Keratinocyte (primary cell): ENCODE measurements around the gene ZFX. TPM values are rescaled to one million over a fixed set of nuclear protein-coding genes. Genes with fewer than 3 reads are reported as not detected.
A peak's percentile ranks its signal among the peaks of the same experiment; 100 is the strongest.

Source experiments
- DNase-seq: peaks from one replicate; pipeline ENCODE4 v3.0.0-alpha.2; 2011; ENCODE audit warnings: low read depth, missing footprints, low spot score
- FAIRE-seq: peaks from 2 replicates; lab custom pipeline; 2011; peaks lifted over from hg19 to GRCh38; lab: Jason Lieb, UNC
- H2AFZ ChIP-seq: 2 replicates; pipeline ENCODE4 v1.6.0; 2012; ENCODE audit warnings: low read length, control low read depth, inconsistent platforms; ENCODE audit not compliant: control insufficient read depth
- H3K27ac ChIP-seq: 2 replicates; pipeline ENCODE4 v1.5.1; 2011; ENCODE audit warnings: low read length; ENCODE audit not compliant: control insufficient read depth, insufficient read depth
- H3K27me3 ChIP-seq: 3 replicates; pipeline ENCODE4 v1.6.0; 2011; ENCODE audit warnings: low read length; ENCODE audit not compliant: control insufficient read depth, insufficient read depth; ENCODE audit errors: extremely low read depth
- H3K36me3 ChIP-seq, 2 experiments: 2 replicates in 1 of 2; 3 replicates in 1 of 2; pipeline ENCODE4 v1.5.1; 2011; ENCODE audit warnings: low read length in 2 of 2, mild to moderate bottlenecking in 1 of 2; ENCODE audit not compliant: control insufficient read depth in 2 of 2, insufficient read depth in 2 of 2; ENCODE audit errors: extremely low read depth in 1 of 2
- H3K4me1 ChIP-seq: 3 replicates; pipeline ENCODE4 v1.5.1; 2011; ENCODE audit warnings: low read length; ENCODE audit not compliant: control insufficient read depth, insufficient read depth; ENCODE audit errors: extremely low read depth
- H3K4me2 ChIP-seq: 3 replicates; pipeline ENCODE4 v1.6.0; 2011; ENCODE audit warnings: low read depth, low read length; ENCODE audit not compliant: control insufficient read depth, insufficient read depth; ENCODE audit errors: extremely low read depth
- H3K4me3 ChIP-seq, 3 experiments: fragments of 200-600 bp in 1 of 3; sonication (generic) in 1 of 3; 2 replicates in 2 of 3; 3 replicates in 1 of 3; pipeline ENCODE4 v1.5.1; 2011 to 2016; ENCODE audit warnings: low read length in 3 of 3, mild to moderate bottlenecking in 3 of 3, control low read depth in 2 of 3, inconsistent platforms in 1 of 3, low read depth in 1 of 3, mixed read lengths in 1 of 3, mixed run types in 1 of 3, moderate library complexity in 1 of 3; ENCODE audit not compliant: control insufficient read depth in 2 of 3, insufficient read depth in 2 of 3; ENCODE audit errors: extremely low read depth in 1 of 3
- H3K79me2 ChIP-seq: 2 replicates; pipeline ENCODE4 v1.6.0; 2012; ENCODE audit warnings: low read length; ENCODE audit not compliant: control insufficient read depth, insufficient read depth
- H3K9ac ChIP-seq: 3 replicates; pipeline ENCODE4 v1.6.0; 2011; ENCODE audit warnings: low read length; ENCODE audit not compliant: control insufficient read depth, insufficient read depth; ENCODE audit errors: extremely low read depth
- H3K9me1 ChIP-seq: 3 replicates; pipeline ENCODE4 v1.6.0; 2011; ENCODE audit warnings: low read length; ENCODE audit not compliant: control insufficient read depth, insufficient read depth; ENCODE audit errors: extremely low read depth
- H3K9me3 ChIP-seq: 2 replicates; pipeline ENCODE4 v1.5.1; 2012; ENCODE audit warnings: low read depth, low read length; ENCODE audit not compliant: control insufficient read depth
- H4K20me1 ChIP-seq: 3 replicates; pipeline ENCODE4 v1.6.0; 2011; ENCODE audit warnings: low read length; ENCODE audit not compliant: control insufficient read depth, insufficient read depth; ENCODE audit errors: extremely low read depth
- EZH2 ChIP-seq: IDR thresholded peaks from one replicate; pipeline ENCODE4 v1.6.1; 2012; ENCODE audit warnings: inconsistent platforms, mild to moderate bottlenecking, low read length, moderate library complexity
- dilution Hi-C: fragments of 300-500 bp; cut with MboI; formaldehyde crosslinking; loops from one replicate; pipeline ENCODE4 v1.7.0; 2020; ENCODE audit warnings: low sequenced_read_pairs; ENCODE audit not compliant: extremely low pct_ligation_motif_present
- polyA plus RNA-seq, 5 experiments: library from polyadenylated mRNA; depleted of rRNA in 3 of 5; stranded (reverse) in 3 of 5; stranded (forward) in 1 of 5; unstranded in 1 of 5; fragments of >200 nt; gene quantifications; 1 replicate in 1 of 5; 2 replicates in 3 of 5; 3 replicates in 1 of 5; pipeline versions ENCODE4 v1.2.1 to v1.2.3, GENCODE V29; 2011 to 2012; ENCODE audit warnings: missing spikeins in 2 of 5, low read depth in 1 of 5, low replicate concordance in 1 of 5
- TF ChIP-seq, protein P1 (sequence below), 3 experiments: IDR thresholded peaks in 1 of 3; conservative IDR thresholded peaks in 1 of 3; optimal IDR thresholded peaks in 1 of 3; 2 replicates in 2 of 3; 3 replicates in 1 of 3; pipeline versions ENCODE3 to v1.5.1; 2011; ENCODE audit warnings: low read length in 3 of 3, mild to moderate bottlenecking in 3 of 3, moderate library complexity in 2 of 3, control low read depth in 1 of 3, inconsistent platforms in 1 of 3; ENCODE audit not compliant: insufficient read depth in 2 of 3; ENCODE audit errors: extremely low read depth in 1 of 3

The ZFX gene
- polyA plus RNA-seq, 1 donor (not counting 4 experiments of a cell fraction or from before 2014, with no cell fraction given): 24.3 TPM

DNA sequence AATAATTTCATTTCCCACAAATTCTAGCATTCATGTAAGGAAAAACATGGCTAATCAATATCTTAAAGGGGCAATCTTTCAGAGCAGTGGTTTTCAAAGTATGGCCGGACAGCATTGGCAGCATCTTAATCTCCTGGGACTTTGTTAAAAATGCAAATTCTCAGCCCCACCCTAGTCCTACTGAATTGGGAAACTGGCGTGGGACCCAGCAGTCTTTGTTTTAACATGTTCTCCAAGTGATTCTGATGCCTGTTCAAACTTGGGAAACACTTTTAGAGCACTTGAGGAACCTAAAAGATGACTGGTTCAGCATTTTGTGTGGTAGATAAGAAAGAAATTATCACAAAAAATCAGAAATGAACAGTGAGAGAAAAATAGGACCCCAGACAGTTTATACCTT is 65.7 kb downstream of the ZFX start:
- Histone ChIP-seq H3K4me3 (no peak overlapping the region), H3K27me3 (no peaks in the 10 kb centered on the region), H3K36me3 (peaks cover 5 to 15% of the 10 kb centered on the region in 2 experiments), H2AFZ (no peak overlapping the region), H3K9ac (no peak overlapping the region), H3K79me2 (no peaks in the 10 kb centered on the region), H3K27ac (peak overlapping the region; percentile 15), H3K4me2 (peak overlapping the region; percentile 46), H3K9me1 (peaks cover 3% of the 10 kb centered on the region), H4K20me1 (no peaks in the 10 kb centered on the region), H3K4me1 (peaks cover 12% of the 10 kb centered on the region), H3K9me3 (no peaks in the 10 kb centered on the region)
- FAIRE-seq (peak; percentile 80), DNase-seq (no peak)
- dilution Hi-C loops: no loop called here
- no peak for TF ChIP-seq EZH2
- TF ChIP-seq, protein P1, sequence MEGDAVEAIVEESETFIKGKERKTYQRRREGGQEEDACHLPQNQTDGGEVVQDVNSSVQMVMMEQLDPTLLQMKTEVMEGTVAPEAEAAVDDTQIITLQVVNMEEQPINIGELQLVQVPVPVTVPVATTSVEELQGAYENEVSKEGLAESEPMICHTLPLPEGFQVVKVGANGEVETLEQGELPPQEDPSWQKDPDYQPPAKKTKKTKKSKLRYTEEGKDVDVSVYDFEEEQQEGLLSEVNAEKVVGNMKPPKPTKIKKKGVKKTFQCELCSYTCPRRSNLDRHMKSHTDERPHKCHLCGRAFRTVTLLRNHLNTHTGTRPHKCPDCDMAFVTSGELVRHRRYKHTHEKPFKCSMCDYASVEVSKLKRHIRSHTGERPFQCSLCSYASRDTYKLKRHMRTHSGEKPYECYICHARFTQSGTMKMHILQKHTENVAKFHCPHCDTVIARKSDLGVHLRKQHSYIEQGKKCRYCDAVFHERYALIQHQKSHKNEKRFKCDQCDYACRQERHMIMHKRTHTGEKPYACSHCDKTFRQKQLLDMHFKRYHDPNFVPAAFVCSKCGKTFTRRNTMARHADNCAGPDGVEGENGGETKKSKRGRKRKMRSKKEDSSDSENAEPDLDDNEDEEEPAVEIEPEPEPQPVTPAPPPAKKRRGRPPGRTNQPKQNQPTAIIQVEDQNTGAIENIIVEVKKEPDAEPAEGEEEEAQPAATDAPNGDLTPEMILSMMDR (optimal IDR thresholded peaks at IDR 0.05 in 1 of 3, IDR thresholded peaks at IDR 0.05 in 1 of 3, conservative IDR thresholded peaks at IDR 0.05 in 1 of 3; ENCODE audit: extremely low read depth in 1 of 3, insufficient read depth in 2 of 3, low read length in 3 of 3): no peak

DNA sequence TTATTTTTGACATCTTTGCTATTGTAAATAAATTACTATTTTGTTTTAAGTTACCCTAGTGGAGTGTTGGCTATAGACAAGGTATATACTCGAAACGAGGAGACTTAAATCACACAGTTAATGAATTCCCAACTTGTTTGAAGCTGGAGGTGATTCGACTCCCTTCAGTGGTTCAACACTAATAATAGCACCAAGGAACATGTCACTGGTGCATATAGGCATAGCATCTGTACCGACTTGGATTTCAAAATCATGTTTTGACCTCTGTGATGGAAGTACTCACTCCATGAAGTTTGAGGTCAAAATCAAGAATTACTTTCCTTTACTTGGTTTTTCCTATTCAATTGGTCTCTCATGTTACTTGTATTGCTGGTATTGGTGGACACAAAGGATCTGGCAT is 66.5 kb downstream of the ZFX start:
- no peak overlapping the region for H3K27ac ChIP-seq
- H3K9me1 ChIP-seq: peaks cover 3% of the 10 kb centered on the region
- dilution Hi-C loops: no loop called here
- H3K9me3 ChIP-seq: no peaks in the 10 kb centered on the region
- no peak overlapping the region for H3K4me2 ChIP-seq
- H3K4me1 ChIP-seq: peaks cover 12% of the 10 kb centered on the region
- H3K4me3 ChIP-seq: no peak overlapping the region
- H4K20me1 ChIP-seq: no peaks in the 10 kb centered on the region
- TF ChIP-seq EZH2: no peak
- TF ChIP-seq, protein P1 (optimal IDR thresholded peaks at IDR 0.05 in 1 of 3, IDR thresholded peaks at IDR 0.05 in 1 of 3, conservative IDR thresholded peaks at IDR 0.05 in 1 of 3; ENCODE audit: extremely low read depth in 1 of 3, insufficient read depth in 2 of 3, low read length in 3 of 3): no peak
- H2AFZ ChIP-seq: no peak overlapping the region
- FAIRE-seq (no peak), DNase-seq (no peak)
- H3K9ac ChIP-seq: no peak overlapping the region
- H3K27me3 ChIP-seq: no peaks in the 10 kb centered on the region
- H3K79me2 ChIP-seq: no peaks in the 10 kb centered on the region
- H3K36me3 ChIP-seq: peaks cover 0 to 7% of the 10 kb centered on the region in 2 experiments
